Naive thymus-derived CD4-positive, alpha-beta T cell (primary cell): ENCODE data around the gene SLC22A13. TPM values are rescaled to one million over a fixed set of nuclear protein-coding genes. Genes with fewer than 3 reads are reported as not detected.
"Not testable (repeated sequence)": the region's sequence is repeated elsewhere in the genome, so short reads cannot be mapped to it uniquely, and the experiment has no call there.

Source experiments
- ATAC-seq: fragments of 150-1000 bp; cut with Tn5 transposase; 2 replicates; pipeline ENCODE4 v1.10.0; 2021; ENCODE audit warnings: mild to moderate bottlenecking, moderate library complexity
- CTCF ChIA-PET: fragments of 350-600 bp; sonication (Branson Sonifier 250); formaldehyde crosslinking; loops from one replicate; lab custom pipeline; 2021; ENCODE audit warnings: antibody characterized with exemption; lab: Charles Lee
- POLR2A ChIA-PET: fragments of 350-600 bp; sonication (Branson Sonifier 250); formaldehyde crosslinking; loops from one replicate; lab custom pipeline; 2021; ENCODE audit warnings: antibody characterized with exemption, inconsistent platforms; lab: Charles Lee
- DNase-seq, 9 donors: peaks; one replicate each; pipeline versions ENCODE4 v3.0.0 to v3.0.0-alpha.2; 2020 to 2022; ENCODE audit warnings: mixed read lengths in 1 of 9
- H3K27ac ChIP-seq: one replicate; pipeline ENCODE4 v1.7.0; 2013; ENCODE audit warnings: mild to moderate bottlenecking, low read depth, low read length, moderate library complexity
- H3K27me3 ChIP-seq, 2 donors: one replicate each; pipeline ENCODE4 v1.7.0; 2013; ENCODE audit warnings: low read length in 2 of 2, mild to moderate bottlenecking in 2 of 2, moderate library complexity in 2 of 2; ENCODE audit not compliant: control insufficient read depth in 2 of 2, insufficient read depth in 2 of 2
- H3K36me3 ChIP-seq, 3 experiments: 1 replicate in 2 of 3; 2 replicates in 1 of 3; pipeline ENCODE4 v1.7.0; 2013; ENCODE audit warnings: low read length in 3 of 3, mild to moderate bottlenecking in 3 of 3, moderate library complexity in 1 of 3; ENCODE audit not compliant: insufficient read depth in 3 of 3, control insufficient read depth in 2 of 3
- H3K4me1 ChIP-seq, 2 donors: one replicate each; pipeline ENCODE4 v1.7.0; 2013; ENCODE audit warnings: low read length in 2 of 2, mild to moderate bottlenecking in 2 of 2, moderate library complexity in 1 of 2; ENCODE audit not compliant: control insufficient read depth in 2 of 2, insufficient read depth in 2 of 2
- H3K4me3 ChIP-seq: 2 replicates; pipeline ENCODE4 v1.7.0; 2013; ENCODE audit warnings: mild to moderate bottlenecking, low read length
- H3K9me3 ChIP-seq, 3 experiments: 1 replicate in 2 of 3; 2 replicates in 1 of 3; pipeline ENCODE4 v1.7.0; 2013; ENCODE audit warnings: low read length in 3 of 3; ENCODE audit not compliant: control insufficient read depth in 2 of 3
- H3K27ac Mint-ChIP-seq, 9 donors: one replicate each; pipeline ENCODE4 v1.8.0; 2020 to 2022; ENCODE audit warnings: mixed read lengths in 9 of 9, mild to moderate bottlenecking in 8 of 9, moderate library complexity in 5 of 9, inconsistent platforms in 2 of 9
- H3K27me3 Mint-ChIP-seq, 5 donors: one replicate each; pipeline ENCODE4 v1.8.0; 2021 to 2022; ENCODE audit warnings: mixed read lengths in 5 of 5, mild to moderate bottlenecking in 1 of 5
- H3K36me3 Mint-ChIP-seq, 5 donors: one replicate each; pipeline ENCODE4 v1.8.0; 2020 to 2022; ENCODE audit warnings: mixed read lengths in 5 of 5, mild to moderate bottlenecking in 3 of 5, inconsistent platforms in 1 of 5
- H3K4me1 Mint-ChIP-seq, 7 donors: one replicate each; pipeline ENCODE4 v1.8.0; 2020 to 2022; ENCODE audit warnings: mixed read lengths in 7 of 7, mild to moderate bottlenecking in 3 of 7, inconsistent platforms in 1 of 7
- H3K4me3 Mint-ChIP-seq, 10 donors: one replicate each; pipeline ENCODE4 v1.8.0; 2020 to 2022; ENCODE audit warnings: mild to moderate bottlenecking in 10 of 10, mixed read lengths in 10 of 10, moderate library complexity in 6 of 10, inconsistent platforms in 2 of 10
- H3K9me3 Mint-ChIP-seq, 11 donors: one replicate each; pipeline ENCODE4 v1.8.0; 2020 to 2022; ENCODE audit warnings: mixed read lengths in 11 of 11, mild to moderate bottlenecking in 4 of 11, inconsistent platforms in 1 of 11, moderate library complexity in 1 of 11
- intact Hi-C, 2 donors: fragments of 100-400 bp; cut with micrococcal nuclease; formaldehyde crosslinking; loops; one replicate each; pipeline ENCODE4 v1.15.1; 2023
- polyA plus RNA-seq, 2 donors: library from polyadenylated mRNA; unstranded; fragments of 300-500 nt; fragmentation: Illumina TruSeq; gene quantifications; one replicate each; pipeline ENCODE4 v1.2.3, GENCODE V29; 2021
- total RNA-seq, 6 experiments: library from RNA in 5 of 6; stranded (reverse) in 5 of 6; gene quantifications; 1 replicate in 5 of 6; 2 replicates in 1 of 6; pipeline ENCODE4 v1.2.3 and lab custom pipeline; 2021 to 2026

SLC22A13 gene
- total and polyA plus RNA-seq, 7 experiments from 2014 or later, result 0.53 to 1.9 (median 0.62) TPM; not detected in 2

- H3K27ac Mint-ChIP-seq, intact Hi-C loops, H3K27me3 Mint-ChIP-seq, H3K27me3 ChIP-seq, H3K9me3 ChIP-seq, H3K4me1 ChIP-seq, H3K9me3 Mint-ChIP-seq, DNase-seq, H3K4me3 Mint-ChIP-seq, POLR2A ChIA-PET, H3K4me3 ChIP-seq, ATAC-seq, H3K36me3 Mint-ChIP-seq, CTCF ChIA-PET, H3K27ac ChIP-seq, H3K4me1 Mint-ChIP-seq, H3K36me3 ChIP-seq: not testable (repeated sequence)
Measured at GRCh38 chr3:38289286-38290217, 23.9 kb downstream of the SLC22A13 start.

GRCh38 chr3:38297053-38297452 is 31.4 kb downstream of the SLC22A13 start:
- H3K27me3 ChIP-seq, ATAC-seq, POLR2A ChIA-PET, H3K36me3 Mint-ChIP-seq, DNase-seq, intact Hi-C loops, H3K27ac ChIP-seq, H3K9me3 Mint-ChIP-seq, H3K9me3 ChIP-seq, H3K27ac Mint-ChIP-seq, CTCF ChIA-PET, H3K4me3 Mint-ChIP-seq, H3K4me1 ChIP-seq, H3K4me1 Mint-ChIP-seq, H3K36me3 ChIP-seq, H3K4me3 ChIP-seq: not testable (repeated sequence)
- H3K27me3 Mint-ChIP-seq, result peaks cover 0 to 18% (median 5%) of the 10 kb centered on the region in 5 donors

GRCh38 chr3:38297537-38297936 is 31.9 kb downstream of the SLC22A13 start:
- no peak overlapping the region for H3K27ac Mint-ChIP-seq
- H3K4me3 Mint-ChIP-seq, result no peak overlapping the region
- Histone ChIP-seq H3K4me1 (no peaks in the 10 kb centered on the region), H3K9me3 (no peaks in the 10 kb centered on the region), H3K36me3 (no peaks in the 10 kb centered on the region), H3K27ac (no peak overlapping the region), H3K4me3 (no peak overlapping the region), H3K27me3 (no peaks in the 10 kb centered on the region)
- ChIA-PET POLR2A (no interaction called here), CTCF (no interaction called here)
- DNase-seq (no peak), ATAC-seq (no peak)
- peaks cover 0 to 18% (median 5%) of the 10 kb centered on the region in 5 donors for H3K27me3 Mint-ChIP-seq
- intact Hi-C loops, result no loop called here
- no peaks in the 10 kb centered on the region for H3K4me1 Mint-ChIP-seq
- H3K36me3 Mint-ChIP-seq, result no peaks in the 10 kb centered on the region
- H3K9me3 Mint-ChIP-seq, result no peaks in the 10 kb centered on the region

GRCh38 chr3:38297947-38298711 is 32.5 kb downstream of the SLC22A13 start:
- DNase-seq, result no peak
- no peak overlapping the region for H3K27ac Mint-ChIP-seq
- CTCF ChIA-PET, result interaction anchor here (0.5 kb wide), 1 partner anchor 180 kb away, joined by 4 read pairs; no protein-coding TSS in a partner anchor
- H3K27me3 Mint-ChIP-seq, result peaks cover 0 to 19% (median 5%) of the 10 kb centered on the region in 5 donors
- no peak overlapping the region for H3K27ac ChIP-seq
- H3K9me3 Mint-ChIP-seq, result no peaks in the 10 kb centered on the region
- H3K27me3 ChIP-seq, result no peaks in the 10 kb centered on the region
- no peaks in the 10 kb centered on the region for H3K36me3 ChIP-seq
- H3K36me3 Mint-ChIP-seq, result no peaks in the 10 kb centered on the region
- no peak overlapping the region for H3K4me3 Mint-ChIP-seq
- H3K4me1 ChIP-seq, result no peaks in the 10 kb centered on the region
- H3K9me3 ChIP-seq, result no peaks in the 10 kb centered on the region
- no peak for ATAC-seq
- intact Hi-C loops, result loop anchor here (1.0 kb wide), 1 partner anchor 180 kb away; no protein-coding TSS in a partner anchor
- POLR2A ChIA-PET, result no interaction called here
- H3K4me3 ChIP-seq, result no peak overlapping the region
- H3K4me1 Mint-ChIP-seq, result no peaks in the 10 kb centered on the region

GRCh38 chr3:38306941-38307340 is 41.3 kb downstream of the SLC22A13 start:
- Mint-ChIP-seq H3K27ac (no peak overlapping the region), H3K27me3 (peaks cover 5 to 22% (median 9%) of the 10 kb centered on the region in 5 donors), H3K36me3 (peaks cover 0 to 10% (median 4%) of the 10 kb centered on the region in 5 donors), H3K9me3 (peaks cover 0 to 10% (median 4%) of the 10 kb centered on the region in 11 donors), H3K4me3 (no peak overlapping the region), H3K4me1 (no peaks in the 10 kb centered on the region)
- ChIA-PET CTCF (no interaction called here), POLR2A (no interaction called here)
- Histone ChIP-seq H3K4me1 (no peaks in the 10 kb centered on the region), H3K36me3 (no peaks in the 10 kb centered on the region), H3K9me3 (no peaks in the 10 kb centered on the region), H3K27ac (no peak overlapping the region), H3K27me3 (no peaks in the 10 kb centered on the region), H3K4me3 (no peak overlapping the region)
- ATAC-seq (no peak), DNase-seq (no peak)
- intact Hi-C loops, result no loop called here

- Mint-ChIP-seq H3K27ac (no peak overlapping the region), H3K4me3 (no peak overlapping the region)
- CTCF ChIA-PET, result no interaction called here
Measured at GRCh38 chr3:38307599-38307998, 42.0 kb downstream of the SLC22A13 start.

More at GRCh38 chr3:38307599-38307998, 42.0 kb downstream of the SLC22A13 start:
- no peaks in the 10 kb centered on the region for H3K27me3 ChIP-seq
- H3K9me3 Mint-ChIP-seq, result peaks cover 0 to 10% (median 4%) of the 10 kb centered on the region in 11 donors
- no peak overlapping the region for H3K4me3 ChIP-seq
- peaks cover 5 to 22% (median 9%) of the 10 kb centered on the region in 5 donors for H3K27me3 Mint-ChIP-seq
- POLR2A ChIA-PET, result no interaction called here
- no peaks in the 10 kb centered on the region for H3K4me1 ChIP-seq
- DNase-seq, result no peak
- H3K9me3 ChIP-seq, result no peaks in the 10 kb centered on the region
- peaks cover 0 to 10% (median 4%) of the 10 kb centered on the region in 5 donors for H3K36me3 Mint-ChIP-seq
- no peaks in the 10 kb centered on the region for H3K36me3 ChIP-seq
- no peaks in the 10 kb centered on the region for H3K4me1 Mint-ChIP-seq
- intact Hi-C loops, result no loop called here
- no peak for ATAC-seq
- H3K27ac ChIP-seq, result no peak overlapping the region
